SK-N-MC (cell line): ENCODE results near the gene UIMC1.

Experiments
- EZH2 ChIP-seq: fragments of 200-600 bp; sonication (generic); IDR thresholded peaks from one replicate; pipeline ENCODE4 v1.6.1; 2017; ENCODE audit warnings: antibody characterized with exemption
- POLR2AphosphoS5 ChIP-seq: IDR thresholded peaks from 2 replicates; pipeline ENCODE4 v1.6.1; 2012; ENCODE audit warnings: mild to moderate bottlenecking, low read depth, low read length, borderline replicate concordance

DNA sequence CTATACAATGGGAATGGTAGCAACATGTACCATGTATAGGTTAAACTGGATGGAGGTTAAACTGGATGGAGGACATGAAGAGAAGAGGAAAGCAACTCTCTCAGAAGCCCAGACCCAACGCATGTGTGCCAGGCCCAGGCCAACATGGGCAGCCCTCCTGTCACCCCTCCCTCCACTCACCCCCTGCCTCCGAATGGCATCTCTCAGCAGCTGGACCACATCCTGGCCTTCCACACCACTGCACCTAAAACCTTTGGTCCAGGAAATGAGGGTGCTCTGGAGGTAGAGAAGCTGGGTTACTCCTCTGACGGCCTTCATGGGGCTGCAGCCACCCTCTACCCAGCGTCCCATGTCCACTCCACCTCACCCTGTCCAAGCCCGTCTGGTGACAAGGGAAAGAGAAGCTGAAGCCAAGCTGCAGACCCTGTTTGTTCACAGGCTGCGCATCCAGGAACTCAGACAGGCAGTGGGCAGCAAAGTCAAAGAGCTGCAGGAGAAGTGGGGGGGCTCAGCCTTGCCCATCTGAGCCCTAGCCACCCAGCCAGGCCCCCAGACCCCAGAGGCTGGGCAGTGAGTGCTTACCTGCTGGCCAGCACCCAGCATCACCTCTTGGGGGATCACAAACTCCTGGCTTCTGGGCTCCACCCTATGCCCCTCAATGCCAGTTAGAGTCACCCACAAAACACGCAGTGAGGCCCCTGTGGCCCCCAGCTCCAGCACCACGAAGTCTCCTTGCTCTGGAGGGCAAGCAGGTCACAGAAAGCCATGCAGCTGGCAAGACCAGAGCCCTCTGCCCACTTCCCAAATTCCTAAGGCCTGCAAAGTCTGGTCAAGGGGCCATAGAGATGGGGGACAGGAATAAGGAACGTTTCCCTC, 115.9 kb downstream of the UIMC1 start:
- TF ChIP-seq EZH2 (no peak), POLR2AphosphoS5 (no peak)
